Suprapubic skin (tissue), 4 donors: ENCODE measurements around the gene MMADHC.

Experiments
- CTCF ChIP-seq, 2 donors: fragments of 200-600 bp in 1 of 2; fragments of 450-650 bp in 1 of 2; sonication (generic) in 1 of 2; IDR thresholded peaks; one replicate each; pipeline ENCODE4 v1.5.1; 2016 to 2019; ENCODE audit warnings: antibody characterized with exemption in 2 of 2, mild to moderate bottlenecking in 1 of 2, moderate library complexity in 1 of 2
- EP300 ChIP-seq: sonication (generic); formaldehyde crosslinking; IDR thresholded peaks from one replicate; pipeline ENCODE4 v1.6.1; 2017; ENCODE audit warnings: antibody characterized with exemption
- POLR2A ChIP-seq, 2 donors: fragments of 450-650 bp; IDR thresholded peaks; one replicate each; pipeline ENCODE4 v1.6.1; 2017; ENCODE audit warnings: antibody characterized with exemption in 2 of 2, mild to moderate bottlenecking in 2 of 2, moderate library complexity in 2 of 2
- POLR2AphosphoS5 ChIP-seq, 3 donors: sonication (generic); formaldehyde crosslinking; IDR thresholded peaks; one replicate each; pipeline ENCODE4 v1.6.1; 2017; ENCODE audit warnings: antibody characterized with exemption in 3 of 3

GRCh38 chr2:149544692-149545091 lies 42.9 kb downstream of the MMADHC start:
- TF ChIP-seq EP300 = no peak
- no peak for TF ChIP-seq POLR2A (IDR thresholded peaks at IDR 0.05)
- TF ChIP-seq CTCF (IDR thresholded peaks at IDR 0.05) = no peak
- no peak for TF ChIP-seq POLR2AphosphoS5 (IDR thresholded peaks at IDR 0.05)
